SH-SY5Y (cell line): Measurements from ENCODE around the gene HMCN2.

ENCODE experiments used
- GATA2 ChIP-seq: IDR thresholded peaks from 2 replicates; pipeline ENCODE4 v1.6.1; 2011; ENCODE audit warnings: mild to moderate bottlenecking, low read depth, low read length
- GATA3 ChIP-seq: IDR thresholded peaks from 2 replicates; pipeline ENCODE4 v1.6.1; 2011; ENCODE audit warnings: low read depth, mild to moderate bottlenecking, low read length, moderate library complexity

DNA sequence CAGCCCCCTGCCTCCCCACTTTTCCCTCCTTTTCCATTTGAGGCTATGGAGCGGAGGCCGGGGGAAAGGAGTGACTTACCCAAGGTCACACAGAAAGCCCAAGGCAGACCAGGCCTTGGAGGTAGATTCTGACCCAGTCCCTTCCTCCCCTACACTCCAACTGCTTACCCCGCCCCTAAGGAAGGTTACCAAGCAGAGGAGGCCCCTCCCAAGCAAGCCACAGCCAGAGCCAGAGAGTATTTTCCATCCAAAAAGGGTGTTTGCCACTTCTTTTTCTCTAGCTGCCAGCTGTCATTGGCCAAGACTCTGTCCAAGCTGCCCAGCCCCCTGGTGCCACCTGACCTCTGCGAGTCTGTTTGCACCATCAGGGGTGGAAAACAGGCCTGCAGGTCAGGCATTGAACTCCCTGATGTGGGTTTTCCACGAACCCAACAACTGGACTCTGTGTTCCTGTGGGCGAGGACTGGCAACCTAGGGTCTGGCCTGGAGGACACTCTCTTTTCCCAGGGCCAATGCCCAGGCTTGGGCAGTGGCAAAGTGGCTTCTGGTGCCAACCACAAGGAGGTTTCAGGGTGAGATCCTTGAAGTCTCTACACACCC is 172.9 kb downstream of the HMCN2 start:
- TF ChIP-seq GATA2 (no peak), GATA3 (no peak)
